Right lung (tissue), 10 donors: ENCODE results near the gene HYAL3. TPM values are rescaled to one million over a fixed set of nuclear protein-coding genes. Genes with fewer than 3 reads are reported as not detected.

Experiments
- DNase-seq, 2 donors: peaks; one replicate each; pipeline ENCODE4 v3.0.0-alpha.2; 2013
- long read RNA-seq, 8 donors: transcript quantifications; one replicate each; lab custom pipeline, GENCODE V29; 2026
- polyA plus RNA-seq, 5 donors: library from polyadenylated mRNA; unstranded; fragments of 120-200 nt; gene quantifications; one replicate each; pipeline versions ENCODE4 v1.2.1 to v1.2.3, GENCODE V29; 2013; ENCODE audit warnings: inconsistent platforms in 1 of 5, low replicate concordance in 1 of 5; ENCODE audit not compliant: insufficient read length in 5 of 5, insufficient read depth in 1 of 5

The HYAL3 gene, protein sequence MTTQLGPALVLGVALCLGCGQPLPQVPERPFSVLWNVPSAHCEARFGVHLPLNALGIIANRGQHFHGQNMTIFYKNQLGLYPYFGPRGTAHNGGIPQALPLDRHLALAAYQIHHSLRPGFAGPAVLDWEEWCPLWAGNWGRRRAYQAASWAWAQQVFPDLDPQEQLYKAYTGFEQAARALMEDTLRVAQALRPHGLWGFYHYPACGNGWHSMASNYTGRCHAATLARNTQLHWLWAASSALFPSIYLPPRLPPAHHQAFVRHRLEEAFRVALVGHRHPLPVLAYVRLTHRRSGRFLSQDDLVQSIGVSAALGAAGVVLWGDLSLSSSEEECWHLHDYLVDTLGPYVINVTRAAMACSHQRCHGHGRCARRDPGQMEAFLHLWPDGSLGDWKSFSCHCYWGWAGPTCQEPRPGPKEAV
- 1 to 10 TPM; 2.9 to 5.8 (median 3.2) TPM for polyA plus RNA-seq
- long read RNA-seq, donor 1, partial matches to known transcripts, result 0 of 2 reads
- long read RNA-seq, donor 1, other reads (novel, unspliced or antisense), result 0 of 2 reads
- long read RNA-seq, donor 2, result 0 reads
- long read RNA-seq, donor 3, partial matches to known transcripts, result 0 of 2 reads
- long read RNA-seq, donor 3, other reads (novel, unspliced or antisense), result 0 of 2 reads
- long read RNA-seq, donor 4, partial matches to known transcripts, result 0 of 1 reads
- long read RNA-seq, donor 4, other reads (novel, unspliced or antisense), result 0 of 1 reads
- long read RNA-seq, donor 5, partial matches to known transcripts, result 0 of 2 reads
- long read RNA-seq, donor 5, other reads (novel, unspliced or antisense), result 0 of 2 reads
- long read RNA-seq, donor 6, partial matches to known transcripts, result 0 of 1 reads
- long read RNA-seq, donor 6, other reads (novel, unspliced or antisense), result 0 of 1 reads
- long read RNA-seq, donor 7, partial matches to known transcripts, result 0 of 2 reads
- long read RNA-seq, donor 7, other reads (novel, unspliced or antisense), result 0 of 2 reads
- long read RNA-seq, donor 8, result 0 reads

GRCh38 chr3:50298836-50299637, at the start of gene HYAL3, which contains the start of gene NAA80:
Gene HYAL3 (minus strand): TSS chr3:50299405. CDS start chr3:50295602, 3,803 bp downstream.
Gene NAA80 (minus strand): TSS chr3:50299405. CDS start chr3:50297463, 1,942 bp downstream.
- peak; percentile 100 for DNase-seq

DNA sequence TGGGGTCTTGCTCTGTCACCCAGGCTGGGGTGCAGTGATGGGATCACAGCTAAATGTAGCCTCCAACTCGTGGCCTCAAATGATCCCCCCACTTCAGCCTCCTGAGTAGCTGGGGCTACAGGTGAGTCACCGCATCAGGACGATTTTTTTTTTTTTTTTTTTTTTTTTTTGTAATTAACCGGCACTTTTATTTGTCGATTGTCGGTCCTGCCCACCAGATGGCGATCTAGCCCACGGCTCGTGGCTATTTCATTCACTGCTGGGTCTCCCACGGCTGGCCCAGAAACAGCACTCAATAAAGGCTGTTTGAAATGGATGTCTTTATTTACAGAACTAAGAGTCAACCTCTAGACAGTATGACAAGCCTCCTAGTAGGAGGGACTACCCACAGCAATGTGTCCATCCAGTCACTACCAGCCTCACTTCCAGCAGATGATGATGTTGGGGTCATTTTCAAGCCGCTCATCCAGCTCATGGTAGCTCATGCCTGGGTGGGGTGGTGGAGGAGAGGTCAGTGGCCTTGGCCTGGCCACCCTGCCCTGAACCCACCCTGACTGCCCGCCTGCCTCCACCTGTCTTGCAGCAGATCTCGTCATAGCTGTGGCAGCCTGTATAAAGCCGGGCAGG, 48.1 kb upstream of the HYAL3 start:
- DNase-seq, result peak in 1 of 2 donors; percentile 69

- no peak for DNase-seq
Measured at GRCh38 chr3:50345586-50346234, 46.5 kb upstream of the HYAL3 start, which contains the start of gene ZMYND10. Gene ZMYND10 (minus strand): TSS chr3:50345732. CDS start chr3:50345579, 153 bp downstream.

GRCh38 chr3:50345008-50345407, 45.8 kb upstream of the HYAL3 start:
- no peak for DNase-seq

DNA sequence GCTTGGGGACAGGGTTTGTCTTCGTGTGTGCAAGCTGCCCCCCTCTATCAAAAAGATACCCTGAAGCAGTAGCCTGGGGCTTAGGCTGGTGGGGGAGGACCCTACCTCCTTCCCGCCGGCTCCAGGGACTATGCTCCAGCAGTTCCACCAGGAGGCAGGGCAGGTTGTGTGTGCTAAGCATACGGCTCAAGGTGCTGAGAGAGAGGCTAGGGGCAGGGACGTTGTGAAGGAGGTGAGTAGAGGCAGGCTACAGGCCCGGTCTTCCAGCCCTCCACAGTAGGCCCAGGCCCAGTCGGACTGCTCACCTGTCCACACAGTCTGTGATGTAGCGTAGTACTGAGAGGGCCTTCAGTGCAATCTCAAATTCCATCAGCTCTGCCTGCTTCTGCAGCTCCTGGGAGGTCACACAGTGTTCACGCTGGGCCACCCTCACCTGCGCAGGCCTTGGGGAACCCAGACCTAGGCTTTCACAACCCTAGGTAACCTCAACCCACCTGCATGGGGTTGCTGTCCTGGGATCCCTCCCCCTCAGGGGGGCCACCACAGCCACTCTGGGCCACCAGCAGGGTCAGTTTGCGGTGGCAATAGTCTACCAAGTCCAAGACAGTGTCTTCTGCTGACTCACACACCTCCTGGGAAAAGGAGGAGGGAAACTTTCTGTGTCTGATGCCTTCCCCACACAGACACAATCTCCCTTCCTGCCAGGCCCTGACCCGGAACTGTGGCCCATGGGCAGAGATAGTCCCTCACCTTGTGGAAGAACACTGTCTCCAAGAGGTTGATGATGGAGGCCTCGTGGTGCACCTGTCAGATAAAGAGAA, 43.8 kb upstream of the HYAL3 start:
- no peak for DNase-seq

DNA sequence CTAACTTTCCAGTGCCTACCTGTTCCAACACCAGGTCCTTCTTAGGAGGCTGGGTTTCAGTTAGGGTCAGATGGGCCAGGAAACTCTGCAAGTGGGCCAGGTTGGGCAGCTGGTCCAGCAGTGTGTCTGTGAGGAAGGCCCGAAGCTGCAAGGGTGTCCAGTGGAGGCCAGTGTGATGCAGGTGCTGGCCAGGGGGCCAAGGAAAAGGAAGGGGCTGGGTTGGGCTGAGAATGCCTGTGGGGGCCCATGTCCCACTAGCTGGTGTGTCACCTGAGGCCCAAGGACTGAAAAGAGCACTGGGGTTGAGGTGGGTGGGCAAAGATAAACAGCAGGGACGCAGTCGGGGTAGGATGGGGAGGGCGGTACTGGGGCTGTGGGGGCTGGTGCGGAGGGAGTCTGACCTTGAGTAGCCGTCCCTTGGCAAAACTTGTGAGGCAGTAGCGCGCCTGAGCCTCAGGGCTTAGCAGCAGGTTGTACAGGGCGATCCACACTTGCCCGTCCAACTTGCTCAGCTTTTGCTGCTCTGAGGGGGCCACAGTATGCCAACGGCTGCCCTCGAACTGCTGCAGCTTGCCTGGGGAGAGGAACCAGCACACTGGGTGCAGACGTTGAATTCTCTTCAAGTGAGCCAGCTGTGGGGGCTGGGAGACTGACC, 42.9 kb upstream of the HYAL3 start:
- DNase-seq, result no peak

- no peak for DNase-seq
Measured at GRCh38 chr3:50341537-50341936, 42.3 kb upstream of the HYAL3 start.

DNA sequence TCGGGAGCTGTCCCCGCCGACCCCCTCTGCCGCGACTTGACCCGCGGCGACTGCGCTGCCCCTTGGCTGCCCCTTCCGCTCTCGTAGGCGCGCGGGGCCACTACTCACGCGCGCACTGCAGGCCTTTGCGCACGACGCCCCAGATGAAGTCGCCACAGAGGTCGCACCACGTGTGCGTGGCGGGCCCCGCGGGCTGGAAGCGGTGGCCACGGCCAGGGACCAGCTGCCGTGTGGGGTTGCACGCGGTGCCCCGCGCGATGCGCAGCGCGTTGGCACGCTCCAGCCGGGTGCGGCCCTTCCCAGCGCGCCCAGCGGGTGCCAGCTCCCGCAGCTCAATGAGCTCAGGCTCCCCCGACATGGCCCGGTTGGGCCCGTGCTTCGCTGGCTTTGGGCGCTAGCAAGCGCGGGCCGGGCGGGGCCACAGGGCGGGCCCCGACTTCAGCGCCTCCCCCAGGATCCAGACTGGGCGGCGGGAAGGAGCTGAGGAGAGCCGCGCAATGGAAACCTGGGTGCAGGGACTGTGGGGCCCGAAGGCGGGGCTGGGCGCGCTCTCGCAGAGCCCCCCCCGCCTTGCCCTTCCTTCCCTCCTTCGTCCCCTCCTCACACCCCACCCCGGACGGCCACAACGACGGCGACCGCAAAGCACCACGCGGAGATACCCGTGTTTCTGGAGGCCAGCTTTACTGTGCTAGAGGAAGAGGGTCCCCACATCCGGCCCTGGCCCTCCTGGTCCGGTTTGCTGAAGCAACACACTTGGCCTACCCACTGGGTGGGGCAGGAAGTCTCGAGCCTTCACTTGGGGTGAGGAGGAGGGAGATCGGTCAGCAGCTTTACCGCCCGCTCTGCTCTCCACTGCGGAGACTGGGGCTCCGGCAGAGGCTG, 41.5 kb upstream of the HYAL3 start, which contains the start of gene RASSF1:
TSS of gene RASSF1 (minus strand) at position 389 of the 882 bp plus-strand sequence. CDS start at position 358, 31 bp downstream.
- peak; percentile 57 to 66 for DNase-seq

- DNase-seq, result no peak
Measured at GRCh38 chr3:50340147-50340447, 40.9 kb upstream of the HYAL3 start.

DNA sequence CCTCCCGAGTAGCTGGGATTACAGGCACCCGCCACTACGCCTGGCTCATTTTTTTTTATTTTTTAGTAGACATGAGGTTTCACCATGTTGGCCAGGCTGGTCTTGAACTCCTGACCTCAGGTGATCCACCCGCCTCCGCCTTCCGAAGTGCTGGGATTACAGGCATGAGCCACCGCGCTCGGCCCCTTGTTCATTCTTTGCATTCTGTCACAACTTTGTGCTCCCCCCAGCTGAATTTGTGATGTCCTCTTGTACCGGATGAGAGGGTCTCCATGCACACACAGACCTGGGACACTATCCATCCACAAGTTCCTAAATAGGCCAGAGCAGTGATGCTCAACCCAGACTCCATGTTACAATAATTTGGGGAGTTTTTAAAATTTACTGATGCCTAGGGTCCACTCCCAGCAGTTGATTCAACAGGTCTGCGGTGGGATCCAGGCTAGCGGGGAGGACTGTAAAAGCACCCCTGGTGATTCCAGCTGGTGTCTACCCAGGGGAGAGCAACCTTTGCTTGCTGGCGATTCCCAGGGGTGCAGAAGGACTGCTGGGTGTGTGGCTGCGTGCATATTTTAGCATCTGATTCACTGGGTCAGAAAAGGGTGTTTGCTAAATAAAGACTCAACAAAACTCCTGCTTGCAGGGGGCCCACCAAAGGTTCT, 40.4 kb upstream of the HYAL3 start:
- DNase-seq, result no peak

- no peak for DNase-seq
Measured at GRCh38 chr3:50338965-50339364, 39.8 kb upstream of the HYAL3 start.

- DNase-seq, result peak; percentile 97 to 98
Measured at GRCh38 chr3:50337175-50337861, 38.1 kb upstream of the HYAL3 start.

GRCh38 chr3:50336452-50337174, 37.4 kb upstream of the HYAL3 start:
- no peak for DNase-seq

DNA sequence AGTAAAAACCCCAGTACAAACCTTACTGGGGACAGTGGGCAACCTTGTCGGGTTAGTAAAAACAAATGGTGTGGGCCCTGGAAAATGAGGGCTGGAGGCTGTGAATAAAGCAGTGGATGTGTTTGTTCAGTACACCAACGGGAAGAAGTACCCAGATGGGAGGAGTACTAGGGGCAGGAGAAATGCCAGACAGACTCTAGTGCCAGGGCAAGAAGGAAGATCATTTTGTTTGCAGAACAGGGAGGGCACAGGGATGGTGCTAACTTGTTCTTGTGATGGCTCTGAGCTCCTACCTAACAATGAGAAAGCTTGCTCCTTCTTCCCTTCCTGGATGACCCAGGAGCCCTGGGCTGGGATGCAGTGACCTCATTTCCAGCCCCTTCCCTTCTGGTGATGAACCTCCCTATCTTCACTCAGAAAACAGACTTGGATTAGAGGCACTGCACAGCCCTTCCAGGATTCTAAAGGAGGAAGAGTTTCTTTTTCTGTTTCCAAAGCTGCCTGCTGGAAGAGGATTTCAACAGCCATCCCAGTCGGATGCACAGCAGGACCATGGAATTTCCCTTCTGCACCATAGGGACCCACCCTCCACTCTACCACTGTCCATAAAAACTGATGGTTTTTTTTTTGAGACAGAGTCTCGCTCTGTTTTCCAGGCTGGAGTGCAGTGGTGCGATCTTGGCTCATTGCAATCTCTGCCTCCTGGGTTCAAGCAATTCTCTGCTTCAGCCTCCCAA, 35.3 kb upstream of the HYAL3 start:
- DNase-seq, result no peak

DNA sequence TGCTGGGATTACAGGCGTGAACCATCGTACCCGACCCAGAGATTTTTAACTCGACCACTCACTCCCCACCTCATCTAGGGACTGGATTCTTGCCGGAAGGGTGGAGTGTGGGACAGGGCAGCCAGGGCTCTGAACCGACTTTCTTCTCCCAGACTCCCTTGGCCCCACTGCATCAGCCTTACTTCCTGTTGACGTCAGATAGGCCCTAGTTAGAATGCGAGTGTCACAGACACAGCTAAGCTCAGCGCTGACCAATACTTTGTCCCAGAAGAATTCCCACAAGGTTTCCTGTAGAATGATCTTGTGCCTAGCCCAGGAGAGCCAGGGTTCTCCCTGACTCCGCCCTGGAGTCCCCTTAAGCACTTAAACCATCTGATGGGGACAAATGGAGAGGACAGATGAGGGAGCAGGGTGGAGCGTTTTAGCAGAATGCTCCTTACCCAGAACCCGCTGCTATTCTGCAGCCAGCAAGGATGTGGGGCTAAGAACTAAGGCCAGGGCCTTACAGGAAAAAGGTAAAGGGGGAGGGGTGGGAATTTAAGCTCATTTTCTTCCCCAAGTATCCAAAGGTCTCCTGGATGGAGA, 34.6 kb upstream of the HYAL3 start:
- DNase-seq, result no peak
